H54 (cell line): ENCODE data around the gene LEKR1.

Experiments used
- DNase-seq: peaks from one replicate; pipeline ENCODE4 v3.0.0; 2011; ENCODE audit warnings: low spot score, mixed read lengths; ENCODE audit not compliant: insufficient read length
- FAIRE-seq: peaks from 3 replicates; lab custom pipeline; 2011; peaks lifted over from hg19 to GRCh38; lab: Jason Lieb, UNC
- POLR2A ChIP-seq: IDR thresholded peaks from 2 replicates; pipeline ENCODE4 v1.6.1; 2011; ENCODE audit warnings: low read depth, mild to moderate bottlenecking, low read length

LEKR1 gene

GRCh38 chr3:156826144-156826895 is at the start of gene LEKR1:
TSS of gene LEKR1 (plus strand) at chr3:156826353. CDS start at chr3:156829330, 2,977 bp downstream.
- DNase-seq (peak; percentile 81), FAIRE-seq (peak; percentile 93)
- peak; percentile 71 for TF ChIP-seq POLR2A

GRCh38 chr3:156776871-156777270 is 49.3 kb upstream of the LEKR1 start:
- no peak for FAIRE-seq
- DNase-seq, result no peak
- TF ChIP-seq POLR2A, result no peak

- no peak for TF ChIP-seq POLR2A
- DNase-seq (no peak), FAIRE-seq (no peak)
Measured at GRCh38 chr3:156781310-156782230, 44.6 kb upstream of the LEKR1 start.

- DNase-seq (no peak), FAIRE-seq (no peak)
- no peak for TF ChIP-seq POLR2A
Measured at GRCh38 chr3:156782319-156782718, 43.8 kb upstream of the LEKR1 start.

GRCh38 chr3:156782921-156783320 is 43.2 kb upstream of the LEKR1 start:
- DNase-seq (no peak), FAIRE-seq (no peak)
- no peak for TF ChIP-seq POLR2A

GRCh38 chr3:156787001-156787400 is 39.2 kb upstream of the LEKR1 start:
- FAIRE-seq (no peak), DNase-seq (no peak)
- no peak for TF ChIP-seq POLR2A

- no peak for TF ChIP-seq POLR2A
- FAIRE-seq, result peak; percentile 97
- DNase-seq, result peak; percentile 64
Measured at GRCh38 chr3:156787926-156788663, 38.1 kb upstream of the LEKR1 start.

GRCh38 chr3:156788846-156789245 is 37.3 kb upstream of the LEKR1 start:
- FAIRE-seq (no peak), DNase-seq (no peak)
- no peak for TF ChIP-seq POLR2A

GRCh38 chr3:156790156-156790555 is 36.0 kb upstream of the LEKR1 start:
- TF ChIP-seq POLR2A, result no peak
- DNase-seq (no peak), FAIRE-seq (no peak)

- no peak for TF ChIP-seq POLR2A
- DNase-seq (no peak), FAIRE-seq (no peak)
Measured at GRCh38 chr3:156792114-156792513, 34.0 kb upstream of the LEKR1 start.

- TF ChIP-seq POLR2A, result no peak
- FAIRE-seq (no peak), DNase-seq (no peak)
Measured at GRCh38 chr3:156792536-156792935, 33.6 kb upstream of the LEKR1 start.

GRCh38 chr3:156792945-156793344 is 33.2 kb upstream of the LEKR1 start:
- no peak for TF ChIP-seq POLR2A
- DNase-seq (no peak), FAIRE-seq (peak; percentile 62)

- FAIRE-seq, result no peak
- no peak for TF ChIP-seq POLR2A
- no peak for DNase-seq
Measured at GRCh38 chr3:156793400-156793799, 32.8 kb upstream of the LEKR1 start.
